SK-N-SH treated with all-trans-retinoic acid at 6 μM for 48 hours (cell line): ENCODE measurements around the gene ADAMTS18.

Source experiments
- ATAC-seq: fragments of 200-7000 bp; cut with Tn5 transposase; 3 replicates; pipeline ENCODE4 v1.9.1; 2020; ENCODE audit warnings: mild to moderate bottlenecking, moderate library complexity
- ARNTL ChIP-seq: fragments of 450-650 bp; formaldehyde crosslinking; IDR thresholded peaks from 2 replicates; pipeline ENCODE4 v1.5.0; 2020; ENCODE audit warnings: low read depth, mild to moderate bottlenecking, moderate library complexity, borderline replicate concordance
- BACH2 ChIP-seq: fragments of 250-450 bp; sonication (Bioruptor Pico); IDR thresholded peaks from 2 replicates; pipeline ENCODE4 v1.9.0; 2021; ENCODE audit warnings: mild to moderate bottlenecking, borderline replicate concordance
- CREB5 ChIP-seq: fragments of 250-450 bp; sonication (Bioruptor Pico); IDR thresholded peaks from 2 replicates; pipeline ENCODE4 v1.5.1; 2020; ENCODE audit warnings: low read depth, mild to moderate bottlenecking, moderate library complexity
- CSDC2 ChIP-seq: fragments of 250-450 bp; sonication (Bioruptor Pico); IDR thresholded peaks from 2 replicates; pipeline ENCODE4 v1.5.0; 2020; ENCODE audit warnings: mild to moderate bottlenecking, moderate library complexity
- CSRNP3 ChIP-seq: fragments of 250-450 bp; sonication (Bioruptor Pico); IDR thresholded peaks from 2 replicates; pipeline ENCODE4 v1.5.1; 2021; ENCODE audit warnings: mild to moderate bottlenecking, moderate library complexity
- ESRRG ChIP-seq: fragments of 250-450 bp; sonication (Bioruptor Pico); IDR thresholded peaks from 2 replicates; pipeline ENCODE4 v1.6.1; 2021; ENCODE audit warnings: mild to moderate bottlenecking
- GLIS3 ChIP-seq: fragments of 250-450 bp; sonication (Bioruptor Pico); IDR thresholded peaks from 2 replicates; pipeline ENCODE4 v1.5.0; 2020; ENCODE audit warnings: mild to moderate bottlenecking, moderate library complexity
- ISL1 ChIP-seq: fragments of 250-450 bp; sonication (Bioruptor Pico); IDR thresholded peaks from 2 replicates; pipeline ENCODE4 v2.1.2; 2022; ENCODE audit warnings: mild to moderate bottlenecking, moderate library complexity
- OSR1 ChIP-seq: fragments of 250-450 bp; sonication (Bioruptor Pico); IDR thresholded peaks from 2 replicates; pipeline ENCODE4 v1.8.0; 2022; ENCODE audit warnings: moderate library complexity, mild to moderate bottlenecking, inconsistent platforms
- PATZ1 ChIP-seq: fragments of 250-450 bp; sonication (Bioruptor Pico); IDR thresholded peaks from 2 replicates; pipeline ENCODE4 v1.8.0; 2020; ENCODE audit warnings: mild to moderate bottlenecking, moderate library complexity, borderline replicate concordance
- POU6F1 ChIP-seq: fragments of 250-450 bp; sonication (Bioruptor Pico); IDR thresholded peaks from 2 replicates; pipeline ENCODE4 v1.8.0; 2021; ENCODE audit warnings: low read depth, mild to moderate bottlenecking, moderate library complexity, borderline replicate concordance
- PPARA ChIP-seq: fragments of 250-450 bp; sonication (Bioruptor Pico); IDR thresholded peaks from 2 replicates; pipeline ENCODE4 v1.5.0; 2020; ENCODE audit warnings: mild to moderate bottlenecking, borderline replicate concordance
- SNAI2 ChIP-seq: fragments of 250-450 bp; sonication (Bioruptor Pico); IDR thresholded peaks from 2 replicates; pipeline ENCODE4 v1.5.0; 2020; ENCODE audit warnings: mild to moderate bottlenecking, moderate library complexity
- TCF4 ChIP-seq: fragments of 250-450 bp; sonication (Bioruptor Pico); IDR thresholded peaks from 2 replicates; pipeline ENCODE4 v1.8.0; 2021; ENCODE audit warnings: mild to moderate bottlenecking, moderate library complexity, borderline replicate concordance
- TOX ChIP-seq: fragments of 250-450 bp; sonication (Bioruptor Pico); IDR thresholded peaks from 2 replicates; pipeline ENCODE4 v1.8.0; 2021; ENCODE audit warnings: mild to moderate bottlenecking, moderate library complexity, borderline replicate concordance
- TSHZ2 ChIP-seq: fragments of 250-450 bp; sonication (Bioruptor Pico); IDR thresholded peaks from 2 replicates; pipeline ENCODE4 v1.5.0; 2020; ENCODE audit warnings: mild to moderate bottlenecking, moderate library complexity
- ZC3H10 ChIP-seq: fragments of 250-450 bp; sonication (Bioruptor Pico); IDR thresholded peaks from 2 replicates; pipeline ENCODE4 v1.5.1; 2021; ENCODE audit warnings: mild to moderate bottlenecking, moderate library complexity
- ZFP3 ChIP-seq: fragments of 250-450 bp; sonication (Bioruptor Pico); IDR thresholded peaks from 2 replicates; pipeline ENCODE4 v1.5.0; 2020; ENCODE audit warnings: mild to moderate bottlenecking, moderate library complexity
- ZFP30 ChIP-seq: fragments of 450-650 bp; formaldehyde crosslinking; IDR thresholded peaks from 2 replicates; pipeline ENCODE4 v1.5.0; 2022; ENCODE audit warnings: mild to moderate bottlenecking, moderate library complexity
- ZNF565 ChIP-seq: fragments of 450-650 bp; formaldehyde crosslinking; conservative IDR thresholded peaks from 2 replicates; pipeline ENCODE4 v1.5.0; 2020; ENCODE audit warnings: low read depth, mild to moderate bottlenecking, moderate library complexity
- ZNF8 ChIP-seq: fragments of 450-650 bp; formaldehyde crosslinking; IDR thresholded peaks from 2 replicates; pipeline ENCODE4 v1.5.0; 2020; ENCODE audit warnings: mild to moderate bottlenecking, moderate library complexity

The ADAMTS18 gene

GRCh38 chr16:77452243-77452642, 17.4 kb upstream of the ADAMTS18 start:
- no peak for ATAC-seq
- TF ChIP-seq PATZ1 (no peak), TOX (CRISPR knock-in tag) (no peak), ESRRG (CRISPR knock-in tag) (no peak), ZNF8 (CRISPR knock-in tag) (no peak), SNAI2 (CRISPR knock-in tag) (no peak), CSDC2 (CRISPR knock-in tag) (no peak), CSRNP3 (CRISPR knock-in tag) (no peak), PPARA (CRISPR knock-in tag) (no peak), ARNTL (CRISPR knock-in tag) (no peak), CREB5 (no peak), ZFP30 (CRISPR knock-in tag) (no peak), ISL1 (CRISPR knock-in tag) (no peak), BACH2 (CRISPR knock-in tag) (no peak), POU6F1 (CRISPR knock-in tag) (no peak), TCF4 (CRISPR knock-in tag) (no peak), TSHZ2 (no peak)

DNA sequence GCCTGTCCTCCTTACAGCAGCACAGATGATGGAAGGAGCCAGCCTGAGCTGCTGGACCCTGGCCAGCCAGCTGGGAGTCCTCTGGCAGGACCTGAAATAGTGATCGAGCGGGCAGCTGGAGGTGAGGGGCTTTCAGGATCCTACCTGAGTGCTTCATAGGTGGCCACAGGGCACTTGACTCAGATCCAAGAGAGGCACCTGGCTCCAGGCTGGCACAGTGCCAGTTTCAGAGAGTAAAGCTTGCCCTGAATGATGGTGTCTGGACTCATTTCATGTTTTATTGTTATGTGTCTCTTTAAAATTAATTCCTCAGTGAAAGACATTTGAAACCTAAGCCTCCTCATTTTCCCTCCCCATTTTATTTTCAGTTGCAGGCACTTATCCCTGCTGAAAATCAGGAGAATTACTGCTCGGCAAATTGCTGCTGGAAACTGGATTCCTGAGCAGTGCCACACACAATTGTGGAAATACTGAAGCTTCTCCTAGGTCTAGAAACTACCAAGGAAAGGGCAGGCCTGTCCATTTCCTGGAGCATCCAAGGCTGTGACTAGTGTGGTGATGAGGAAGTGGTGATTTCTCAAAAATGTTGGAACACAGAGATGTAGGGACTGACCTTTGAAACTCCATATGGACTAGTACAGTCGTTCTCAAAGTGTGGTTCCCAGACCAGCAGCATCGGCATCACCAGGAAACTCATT, 16.1 kb upstream of the ADAMTS18 start:
- no peak for ATAC-seq
- TF ChIP-seq ISL1 (CRISPR knock-in tag) (no peak), ZFP30 (CRISPR knock-in tag) (no peak)

- no peak for ATAC-seq
- TF ChIP-seq PPARA (CRISPR knock-in tag) (no peak), SNAI2 (CRISPR knock-in tag) (no peak), ZFP30 (CRISPR knock-in tag) (no peak), TOX (CRISPR knock-in tag) (no peak), TSHZ2 (no peak), ZC3H10 (CRISPR knock-in tag) (no peak), ZFP3 (CRISPR knock-in tag) (no peak), OSR1 (CRISPR knock-in tag) (no peak), CSDC2 (CRISPR knock-in tag) (no peak), BACH2 (CRISPR knock-in tag) (no peak), PATZ1 (no peak), CSRNP3 (CRISPR knock-in tag) (no peak), GLIS3 (no peak), ARNTL (CRISPR knock-in tag) (no peak), ZNF565 (CRISPR knock-in tag) (no peak)
Measured at GRCh38 chr16:77449208-77449607, 14.4 kb upstream of the ADAMTS18 start.
